Lower leg skin (tissue), 4 donors: ENCODE data around the gene LAPTM4A. TPM values are rescaled to one million over a fixed set of nuclear protein-coding genes. Genes with fewer than 3 reads are reported as not detected.

Source experiments
- DNase-seq, 2 donors: peaks; one replicate each; pipeline ENCODE4 v3.0.0-alpha.2; 2019; ENCODE audit warnings: low spot score in 2 of 2
- H3K4me3 ChIP-seq: fragments of 200-600 bp; sonication (generic); 2 replicates; pipeline ENCODE4 v1.5.1; 2017; ENCODE audit warnings: mild to moderate bottlenecking, low read depth; ENCODE audit not compliant: poor library complexity, severe bottlenecking
- CTCF ChIP-seq, 3 donors: fragments of 450-650 bp; IDR thresholded peaks; one replicate each; pipeline ENCODE4 v1.5.1; 2016; ENCODE audit warnings: antibody characterized with exemption in 3 of 3, mild to moderate bottlenecking in 3 of 3, moderate library complexity in 2 of 3
- POLR2A ChIP-seq, 2 donors: fragments of 450-650 bp; IDR thresholded peaks; one replicate each; pipeline ENCODE4 v1.6.1; 2016 to 2017; ENCODE audit warnings: antibody characterized with exemption in 2 of 2, mild to moderate bottlenecking in 1 of 2, moderate library complexity in 1 of 2
- WGBS, 2 donors: methylation state at CpG; one replicate each; pipeline ENCODE4 v1.1.5; 2018; 5-methylcytosine and 5-hydroxymethylcytosine counted together
- intact Hi-C: fragments of 100-400 bp; cut with DNase I; formaldehyde crosslinking; loops from one replicate; pipeline ENCODE4 v1.15.0; 2023; ENCODE audit warnings: low total_unique reads
- total RNA-seq, 4 donors: library from RNA; depleted of rRNA; stranded (reverse); fragments of >200 nt; gene quantifications; one replicate each; pipeline ENCODE4 v1.1.0, GENCODE V29; 2016

Gene LAPTM4A
- total RNA-seq, 4 donors from 2014 or later = 102 to 139 (median 119) TPM

- H3K4me3 ChIP-seq = no peak overlapping the region
- no peak for TF ChIP-seq CTCF (IDR thresholded peaks at IDR 0.05)
- TF ChIP-seq POLR2A (IDR thresholded peaks at IDR 0.05) = no peak
- intact Hi-C loops = no loop called here
- no peak for DNase-seq
- 91 to 95% methylated on average over 5 of the region's 5 CpGs for WGBS, 2 donors
Measured at GRCh38 chr2:19987936-19988335, 63.5 kb downstream of the LAPTM4A start.

Other genes with a start within 250 kb of the LAPTM4A start
- gene TTC32, start 149.6 kb downstream of the LAPTM4A start, total RNA-seq = 10 to 100 TPM; 11.5 to 18.6 (median 14.1) TPM
- 1 to 10 TPM; 2.5 to 6.8 (median 4.4) TPM for gene WDR35, start 61.5 kb downstream of the LAPTM4A start, total RNA-seq
- 1 to 10 TPM in 1 of 4 donors, under 1 TPM in 3; 0.11 to 1.5 (median 0.60) TPM for gene MATN3, start 39.0 kb downstream of the LAPTM4A start, total RNA-seq
- gene SDC1, start 173.5 kb upstream of the LAPTM4A start, total RNA-seq = 100 to 1,000 TPM; 729 to 864 (median 835) TPM